Measurements from ENCODE around the gene KDM2A.

Gene KDM2A

DNA sequence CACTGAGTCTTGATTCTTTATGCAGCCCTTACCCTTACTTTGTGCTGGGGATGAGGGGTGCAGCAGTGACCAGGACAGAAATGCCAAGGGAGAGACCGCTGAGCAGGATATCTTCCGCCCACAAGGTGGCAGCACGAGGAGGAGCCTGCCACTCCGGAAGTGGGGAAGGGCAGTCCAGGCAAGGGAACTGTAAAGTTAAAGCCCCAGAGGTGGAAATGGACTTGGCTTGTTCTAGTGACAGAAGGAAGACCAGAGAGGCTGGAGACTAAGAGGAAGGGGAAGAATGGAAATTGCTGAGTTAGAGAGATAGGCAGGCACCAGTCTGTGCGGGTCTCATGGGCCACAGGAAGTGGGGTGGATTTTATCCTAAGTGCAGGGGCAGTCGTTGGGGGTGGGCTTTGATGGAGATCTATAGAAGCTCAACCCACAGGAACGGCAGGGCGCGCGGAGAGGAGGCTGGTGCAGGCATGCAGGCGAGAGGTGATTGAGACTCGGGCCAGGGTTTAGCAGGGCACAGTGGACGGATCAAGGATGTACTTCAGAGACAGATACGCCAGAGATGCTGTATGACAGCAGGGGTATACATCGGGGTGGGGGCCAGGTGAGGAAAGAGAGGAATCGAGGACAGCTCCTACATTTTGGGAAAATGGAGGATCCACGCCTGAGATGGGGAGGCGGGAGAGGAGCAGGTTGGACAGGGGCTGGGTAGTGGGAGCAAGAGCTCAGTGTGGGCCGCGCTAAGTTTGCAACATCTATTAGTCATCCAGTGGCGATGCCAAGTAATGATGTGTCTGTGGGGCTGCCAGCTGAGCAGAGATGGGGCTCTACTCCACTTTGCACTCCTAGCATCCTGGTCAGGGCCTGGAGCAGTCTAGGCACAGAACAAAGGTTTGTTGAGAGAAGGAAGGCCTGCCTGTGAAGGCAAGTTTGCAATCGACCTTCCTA lies 143.9 kb downstream of the KDM2A start:
- DNase-seq, result no peak

DNA sequence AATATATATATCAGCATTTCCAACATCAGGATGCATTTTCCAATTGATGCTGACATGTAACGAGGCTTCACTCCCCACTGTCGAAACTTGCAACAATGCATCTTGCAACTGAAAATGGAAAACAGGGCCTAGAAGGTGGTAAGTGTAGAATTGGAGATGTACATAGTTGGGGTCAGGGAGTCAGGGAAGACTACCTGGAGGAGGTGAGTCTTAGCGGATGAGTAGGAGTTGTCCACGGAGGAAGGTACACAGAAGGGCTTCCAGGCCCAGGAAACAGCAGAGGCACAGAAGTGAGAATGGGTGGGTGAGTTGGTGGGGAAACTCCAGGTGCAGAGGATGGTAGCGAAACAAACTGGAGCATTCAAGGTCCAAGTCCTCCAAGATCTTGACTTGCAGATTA lies 145.2 kb downstream of the KDM2A start:
- no peak for DNase-seq

DNA sequence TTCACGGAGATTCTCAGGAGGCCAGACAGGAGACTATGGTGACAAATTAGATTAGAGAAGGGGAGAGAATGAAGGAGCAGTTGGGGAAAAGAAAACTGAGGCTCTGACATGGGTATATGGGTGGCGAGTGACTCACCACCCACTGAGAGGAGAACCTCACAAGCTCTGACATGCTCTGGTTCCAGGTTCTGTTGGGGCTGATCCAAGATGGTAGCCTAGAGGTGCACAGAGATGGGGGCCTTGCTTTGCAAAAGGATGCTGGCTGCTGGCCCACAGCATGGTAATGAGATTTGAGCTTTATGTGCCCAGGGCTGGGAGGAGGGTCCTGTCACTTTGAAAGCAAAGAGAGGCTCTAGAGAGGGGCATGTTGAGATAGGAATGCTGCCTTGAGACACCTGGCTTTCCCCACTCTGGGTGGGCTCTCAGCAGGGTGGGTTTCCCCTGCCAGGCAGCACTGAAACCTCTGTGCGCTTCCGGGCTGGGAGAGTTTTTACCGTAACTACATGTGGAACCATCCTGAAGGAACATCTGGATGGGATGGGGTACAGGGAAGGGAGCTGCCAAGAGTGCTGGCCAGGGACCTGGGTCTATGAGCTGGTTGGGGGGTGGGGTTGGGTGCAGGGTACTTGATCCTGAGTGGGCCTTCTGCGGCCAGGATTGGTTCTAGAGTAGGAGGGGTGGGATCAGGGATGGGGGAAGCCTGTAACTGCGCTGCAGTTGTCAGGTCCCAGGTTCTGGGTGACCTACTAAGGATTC lies 146.0 kb downstream of the KDM2A start:
- DNase-seq, result no peak

DNA sequence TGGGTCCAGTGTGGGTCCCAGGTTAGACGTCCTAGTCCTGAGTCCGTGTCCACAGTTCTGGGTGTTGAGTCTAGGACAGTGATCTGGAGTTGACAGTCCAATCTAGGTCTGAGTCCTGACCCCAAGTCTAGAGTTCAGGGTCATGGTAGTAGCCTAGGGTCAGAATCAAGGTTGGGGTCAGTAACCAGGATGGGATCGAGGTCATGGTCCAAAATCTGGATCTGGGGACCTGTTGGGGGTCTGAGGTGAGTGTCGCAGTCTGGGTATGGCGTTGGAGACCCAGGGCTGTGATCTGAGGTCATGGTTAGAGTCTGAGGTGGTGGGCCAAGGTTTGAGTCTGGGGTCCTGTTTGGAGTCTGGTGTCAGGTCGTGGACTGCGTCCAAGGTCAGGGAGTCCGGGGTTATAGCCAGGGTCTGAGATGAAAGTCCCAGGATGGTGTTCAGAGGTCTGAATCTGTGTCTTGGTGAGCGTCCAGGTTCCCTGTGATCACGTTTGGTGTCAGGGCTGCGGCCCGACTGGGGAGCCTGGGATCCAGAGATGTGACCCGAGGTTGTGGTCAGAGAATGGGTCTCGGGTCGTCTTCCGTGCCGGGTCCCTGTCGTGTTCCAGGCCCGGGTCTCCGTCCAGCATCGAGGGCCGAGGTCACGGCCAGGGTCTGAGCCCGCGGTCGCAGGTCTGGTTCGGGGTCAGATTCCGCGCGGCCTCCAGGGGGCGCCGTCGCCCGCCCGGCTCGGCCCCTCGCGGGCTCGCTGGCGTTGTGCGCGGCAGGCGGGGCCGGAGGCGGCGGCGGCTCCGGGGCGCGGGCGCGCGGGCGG lies 146.8 kb downstream of the KDM2A start:
- no peak for DNase-seq

DNA sequence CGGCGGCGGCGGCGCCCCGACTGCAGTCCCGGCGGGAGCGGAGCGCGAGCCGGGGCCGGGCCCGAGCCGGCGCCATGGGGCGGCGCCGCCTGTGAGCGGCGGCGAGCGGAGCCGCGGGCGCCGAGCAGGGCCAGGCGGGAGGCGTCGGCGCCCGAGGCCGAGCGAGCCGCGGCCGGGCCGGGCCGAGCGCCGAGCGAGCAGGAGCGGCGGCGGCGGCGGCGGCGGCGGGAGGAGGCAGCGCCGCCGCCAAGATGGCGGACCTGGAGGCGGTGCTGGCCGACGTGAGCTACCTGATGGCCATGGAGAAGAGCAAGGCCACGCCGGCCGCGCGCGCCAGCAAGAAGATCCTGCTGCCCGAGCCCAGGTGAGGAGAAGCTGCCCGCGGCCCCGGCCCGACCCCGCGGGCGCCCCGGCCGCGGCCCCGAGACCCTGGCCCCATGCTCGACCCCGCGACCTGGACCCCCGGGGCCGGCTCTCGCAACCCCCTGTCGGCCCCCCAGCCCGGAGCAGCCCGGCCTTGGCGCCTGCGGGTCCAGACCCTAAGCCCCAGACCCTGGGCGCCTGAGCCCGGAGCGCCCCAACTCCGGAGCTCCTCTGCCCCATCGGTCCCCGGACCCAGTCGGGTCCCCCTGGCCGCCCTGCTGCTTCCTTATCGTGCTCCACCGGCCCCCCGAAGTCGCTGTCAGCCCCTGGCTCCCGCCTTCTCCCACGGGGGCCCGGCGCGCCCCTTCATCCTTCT lies 147.6 kb downstream of the KDM2A start, which contains the start of gene GRK2:
TSS of gene GRK2 (plus strand) at position 25 of the 739 bp plus-strand sequence. CDS start at position 252, 227 bp downstream.
- no peak for DNase-seq

DNA sequence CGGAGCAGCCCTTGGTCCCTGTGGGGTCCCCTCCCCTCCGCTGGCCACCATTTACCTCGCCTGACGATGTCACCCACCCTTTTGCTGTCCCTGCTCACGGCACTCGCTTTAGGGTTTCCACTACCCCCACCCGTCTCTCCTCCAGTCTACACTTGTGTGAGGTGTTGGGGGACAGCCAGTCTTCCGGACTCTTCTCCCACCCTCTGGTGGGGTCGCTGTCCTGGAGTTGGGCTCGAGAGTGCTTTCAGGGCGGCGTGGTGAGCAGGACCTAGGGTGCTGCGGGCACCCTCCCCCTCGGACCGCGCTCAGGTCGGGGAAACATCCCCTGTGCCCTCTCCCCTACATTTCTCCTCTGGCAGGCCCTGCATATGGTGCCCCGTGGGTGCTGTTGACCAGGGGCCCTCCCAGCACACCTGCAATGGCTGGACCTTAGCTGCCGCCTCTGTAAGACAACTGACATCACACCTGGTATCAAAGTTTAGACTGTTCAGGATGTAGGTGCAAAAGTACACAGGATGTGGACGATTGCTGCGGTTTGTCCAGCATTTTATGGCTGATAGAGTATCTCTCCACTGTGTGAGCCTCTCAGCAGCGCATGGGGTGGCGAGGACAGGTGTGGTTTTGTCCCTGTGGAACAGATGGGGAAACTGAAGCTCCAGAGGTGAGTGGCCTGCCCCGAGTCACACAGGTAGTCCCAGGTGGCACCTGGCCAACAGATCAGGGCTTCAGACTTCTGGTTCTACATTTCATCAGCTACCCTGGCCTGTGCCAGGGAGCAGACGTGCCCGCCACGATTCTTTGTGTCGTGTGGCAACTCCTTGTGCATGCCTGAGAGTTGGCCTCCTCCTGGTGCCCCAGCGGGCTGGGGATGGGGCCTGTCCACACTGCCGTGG lies 148.4 kb downstream of the KDM2A start:
- no peak for DNase-seq

DNA sequence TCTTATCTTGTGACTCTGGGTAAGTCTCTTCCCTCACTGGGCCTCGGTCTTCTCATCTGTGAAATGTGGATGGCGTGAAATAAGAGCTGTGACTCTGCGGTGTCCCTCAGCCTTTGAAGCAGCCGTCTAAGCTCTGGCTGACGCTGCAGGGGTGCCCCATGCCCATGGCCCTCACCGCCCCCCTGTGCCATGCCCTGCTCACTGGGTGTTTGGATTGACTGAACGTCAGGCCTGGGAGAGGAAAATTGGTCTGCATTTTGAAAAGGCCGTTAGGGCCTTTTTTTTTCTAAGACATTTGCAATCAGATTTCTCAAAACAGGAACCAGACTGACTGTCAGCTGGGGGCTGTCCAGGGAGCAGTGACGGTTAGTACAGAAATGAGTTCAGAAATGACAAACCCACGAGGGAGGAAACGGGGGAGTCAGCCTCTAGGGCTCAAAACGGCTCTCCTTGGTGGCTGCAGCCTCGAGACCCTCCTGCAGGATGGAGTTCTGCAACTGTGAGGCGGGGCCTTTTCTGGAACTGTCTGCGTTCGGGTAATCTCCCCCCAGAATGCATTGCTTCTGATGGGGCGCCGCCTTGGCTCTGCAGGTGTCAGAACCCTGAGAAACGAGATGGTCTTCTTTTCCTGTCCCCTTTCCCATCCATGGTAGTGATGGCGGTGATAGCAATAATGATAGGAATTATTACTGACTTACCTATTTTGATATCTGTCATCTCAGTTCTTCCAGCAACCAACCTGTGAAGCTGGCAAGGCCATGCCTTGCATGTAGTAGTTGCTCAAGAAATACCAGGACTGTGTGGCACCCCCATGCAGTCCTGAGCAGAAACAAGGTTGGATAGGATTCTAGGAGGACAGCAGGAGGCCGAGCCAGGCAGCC lies 149.3 kb downstream of the KDM2A start:
- no peak for DNase-seq

DNA sequence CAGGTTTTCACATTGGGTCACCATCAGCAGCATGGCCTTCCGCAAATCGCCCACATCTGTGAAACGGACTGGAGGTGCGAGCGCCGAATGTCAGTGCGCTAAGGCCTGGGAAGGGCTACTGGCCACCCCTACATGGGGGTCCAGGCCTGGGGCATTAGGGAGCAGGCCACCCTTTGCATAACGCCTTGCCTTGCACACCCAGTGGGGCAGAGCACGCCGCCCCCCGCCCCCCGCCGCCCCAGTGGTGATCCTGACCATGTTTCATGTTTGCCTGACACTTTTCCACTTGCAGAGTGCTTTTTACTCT lies 149.9 kb downstream of the KDM2A start:
- no peak for DNase-seq

DNA sequence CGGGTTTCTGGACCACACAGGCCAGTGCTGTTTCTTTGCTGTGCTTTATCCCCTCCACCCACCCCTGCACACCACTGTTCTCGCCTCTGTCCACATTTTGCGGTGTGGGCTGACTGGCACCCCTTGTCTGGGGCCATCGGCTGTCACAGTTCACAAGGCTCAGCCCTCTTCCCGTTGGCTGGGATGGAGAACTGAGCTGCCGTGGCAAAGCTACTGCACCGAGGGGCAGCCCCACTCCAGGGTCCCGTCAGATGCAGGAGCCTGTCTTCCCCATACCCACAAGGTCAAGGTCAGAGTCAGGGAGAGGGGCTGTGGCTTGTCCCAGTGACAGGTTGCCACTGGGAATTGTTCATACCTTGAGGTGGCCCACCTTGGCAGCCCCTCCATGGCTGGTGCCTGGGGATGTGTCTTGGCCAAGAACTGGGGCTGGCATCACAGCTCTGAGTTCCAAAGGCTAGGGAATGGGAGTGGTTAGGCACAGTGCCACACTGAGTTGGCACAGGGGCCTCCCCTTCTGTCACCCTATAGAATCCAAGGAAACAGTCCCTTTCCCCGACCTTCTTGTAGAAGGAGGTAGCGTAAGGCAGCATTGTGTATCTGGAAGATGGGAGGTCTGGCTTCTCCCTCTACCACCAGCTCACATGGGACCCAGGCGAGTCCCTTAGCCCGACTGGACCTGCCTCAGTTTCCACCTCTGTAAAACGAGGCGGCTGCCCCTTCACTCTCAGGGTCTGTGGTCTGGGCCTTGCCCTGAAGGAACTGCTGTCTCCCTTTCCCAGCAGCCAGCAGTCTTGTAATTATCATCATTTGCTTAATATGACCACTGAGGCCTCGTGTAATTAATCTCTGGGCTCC lies 150.6 kb downstream of the KDM2A start:
- no peak for DNase-seq

DNA sequence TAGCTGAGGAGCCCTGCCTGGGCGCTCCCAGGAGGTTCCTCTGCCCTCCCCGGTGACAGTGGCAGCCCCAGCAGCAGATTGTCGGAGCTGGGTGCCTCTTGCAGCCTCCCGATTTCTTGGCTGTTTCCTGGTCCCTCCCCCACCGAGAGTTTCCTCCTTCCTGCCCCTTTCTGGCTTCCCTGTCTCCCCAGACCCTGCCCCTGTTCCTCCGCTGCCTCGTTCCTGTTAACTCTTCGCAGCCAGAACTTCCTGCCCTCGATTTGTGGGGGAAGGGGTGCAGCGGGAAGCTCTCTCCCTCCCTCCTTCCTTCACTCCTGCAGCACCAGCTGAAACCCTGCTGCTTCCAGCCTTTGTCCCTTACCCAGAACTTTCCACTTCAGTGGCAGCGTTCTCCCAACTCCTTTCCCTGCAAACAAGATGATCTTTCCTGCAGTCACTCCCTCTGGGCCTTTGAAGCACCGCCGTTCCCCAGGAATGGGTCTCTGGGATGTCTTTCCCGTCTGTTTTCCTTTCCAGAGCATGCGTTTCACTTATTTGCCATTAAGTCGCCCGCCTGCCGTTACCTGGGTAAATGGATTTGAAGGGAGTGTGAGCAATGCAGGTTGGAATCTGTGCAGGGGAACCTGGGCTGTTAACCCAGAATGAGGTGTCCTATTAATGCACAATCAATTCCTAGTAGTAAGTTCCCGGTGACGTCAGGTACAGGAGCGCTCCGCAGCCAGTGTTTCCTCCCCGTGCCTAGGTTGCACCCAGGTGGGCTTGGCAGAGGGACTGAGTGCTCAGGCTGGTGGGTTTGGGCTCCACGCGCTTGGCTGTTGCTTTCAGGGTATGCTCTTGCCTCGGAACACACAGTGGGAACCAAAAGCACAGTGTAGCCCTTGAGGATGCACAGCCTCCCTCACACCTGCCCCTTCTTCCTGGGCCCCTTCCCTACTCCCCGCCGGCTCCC lies 151.5 kb downstream of the KDM2A start:
- DNase-seq, result no peak

DNA sequence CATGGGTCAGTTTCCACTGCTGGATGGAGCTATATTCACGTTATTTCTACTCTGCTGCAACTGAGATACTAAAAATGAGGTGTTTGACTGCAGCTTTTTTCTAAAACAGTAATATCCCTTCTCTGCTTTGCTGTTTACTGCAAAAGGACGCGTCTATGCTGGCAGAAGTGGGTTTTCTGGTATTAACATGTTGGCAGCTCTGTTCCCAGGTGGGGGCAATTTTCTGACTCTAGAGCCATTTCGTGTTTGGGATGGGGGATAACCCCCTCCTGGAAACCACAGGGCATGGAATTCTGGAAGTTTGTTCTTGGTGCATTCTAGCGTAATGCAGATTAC lies 152.1 kb downstream of the KDM2A start:
- no peak for DNase-seq

DNA sequence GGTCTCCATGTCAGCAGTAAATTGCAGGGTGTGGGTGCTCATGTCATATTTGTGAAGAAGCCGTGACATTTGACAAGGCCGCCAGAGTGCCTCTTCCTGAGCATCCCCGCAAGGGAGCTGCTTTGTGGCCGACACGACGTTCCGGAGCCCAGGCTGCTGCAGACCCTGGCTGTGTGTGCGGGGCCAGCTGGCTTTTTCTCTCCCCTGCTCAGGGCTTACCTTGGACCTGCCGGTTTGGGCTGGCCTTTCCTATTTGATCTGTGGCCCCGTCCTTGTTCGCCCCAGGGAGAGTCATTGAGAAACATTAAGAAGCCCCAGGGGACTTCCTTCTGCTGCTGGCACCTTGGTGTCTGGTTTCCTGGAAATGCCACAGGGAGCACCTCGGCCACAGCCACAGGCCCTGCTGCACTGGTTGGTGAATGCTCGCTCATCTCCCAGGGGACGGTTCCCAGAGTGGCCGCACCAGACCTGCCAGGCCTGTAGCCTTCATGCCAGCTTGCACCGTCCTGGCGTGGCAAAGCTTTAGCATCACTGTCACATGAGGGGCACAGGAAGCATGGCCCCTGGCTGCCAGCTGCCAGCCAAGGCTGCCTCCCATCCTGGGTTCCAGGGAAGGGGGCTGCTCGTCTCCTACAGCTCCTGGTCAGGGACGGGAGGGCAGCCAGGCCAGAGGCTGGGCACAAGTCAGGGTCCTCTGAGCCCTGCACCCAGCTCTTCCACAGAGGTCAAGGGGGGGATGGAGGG lies 152.7 kb downstream of the KDM2A start:
- no peak for DNase-seq

DNA sequence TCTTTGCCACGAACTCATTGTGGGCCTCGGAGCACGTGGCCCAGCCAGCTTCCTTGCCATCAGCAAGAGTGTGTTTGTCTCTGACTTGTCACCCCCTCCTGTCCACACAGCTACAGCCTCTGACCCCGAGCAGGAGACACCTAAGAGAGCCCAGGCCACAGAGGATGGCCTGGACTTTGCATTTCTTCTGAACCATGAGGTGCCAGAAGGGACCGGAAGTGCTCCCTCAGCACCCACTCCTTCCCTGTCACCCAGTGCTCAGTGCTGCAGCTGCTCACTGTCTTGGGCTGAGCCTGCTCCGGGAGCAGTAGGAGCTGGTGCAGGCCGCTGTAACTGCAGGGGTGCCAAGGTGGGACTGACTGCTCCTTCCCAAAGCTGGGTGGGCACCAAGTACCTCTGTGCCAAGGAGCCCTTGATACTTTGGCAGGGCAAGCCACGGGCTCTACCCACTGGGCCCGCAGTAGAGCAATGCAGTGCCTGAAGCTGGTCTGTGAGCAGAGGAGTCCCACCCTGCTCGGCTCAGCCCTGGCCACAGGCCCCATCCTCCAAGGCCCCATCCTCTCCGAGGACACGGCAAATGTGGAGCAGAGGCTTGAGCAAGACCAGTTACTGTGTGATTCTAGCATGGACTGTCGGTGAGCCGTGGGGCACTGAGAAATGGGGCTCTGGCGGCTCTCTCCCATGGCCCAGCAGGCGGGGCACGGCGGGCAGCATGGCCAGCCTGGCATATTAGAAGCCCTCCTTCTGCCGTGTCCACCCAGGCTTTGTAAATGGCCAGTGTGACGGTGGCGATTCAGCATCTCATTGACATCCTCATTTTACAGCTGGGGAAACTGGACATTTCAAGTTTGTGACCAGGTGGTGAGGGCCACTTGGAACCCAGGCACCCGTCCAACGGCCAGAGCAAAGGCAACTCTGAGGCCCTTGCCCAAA lies 153.5 kb downstream of the KDM2A start:
- DNase-seq, result no peak

DNA sequence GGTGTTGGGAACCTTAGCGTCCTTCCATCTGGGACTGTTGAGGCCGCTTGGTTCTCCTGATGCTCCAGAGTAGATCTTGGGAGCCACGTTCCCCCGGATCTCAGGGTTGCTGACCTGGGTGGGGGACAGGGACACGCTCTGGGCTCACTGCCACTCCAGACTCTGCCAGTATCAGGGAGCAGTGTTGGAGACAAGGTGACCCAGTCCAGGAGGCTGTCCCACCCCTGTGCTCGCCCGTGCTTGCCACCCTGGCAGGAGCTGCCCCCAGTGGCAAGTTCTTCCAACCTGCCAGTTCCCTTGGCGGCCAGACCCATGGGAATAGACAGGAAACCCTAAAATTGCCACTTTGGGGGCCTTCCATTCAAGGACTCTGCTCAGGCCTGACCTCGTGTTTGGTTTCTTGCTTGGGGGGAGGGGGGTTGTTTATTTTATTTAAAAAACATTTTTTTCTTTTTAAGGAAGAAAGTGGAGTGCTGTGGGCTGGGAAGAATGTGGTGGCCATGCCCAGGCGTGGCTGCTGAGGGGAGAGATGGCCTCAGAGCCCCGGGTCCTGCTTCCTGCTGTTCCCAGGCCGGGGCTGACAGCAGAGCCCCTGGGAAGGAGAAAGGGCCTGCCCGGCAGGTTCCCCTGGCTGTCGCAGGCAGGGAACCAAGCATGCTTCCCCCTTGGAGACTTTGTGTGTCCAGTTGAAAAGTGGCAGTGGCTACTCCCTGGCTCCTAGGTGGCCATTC lies 154.4 kb downstream of the KDM2A start:
- no peak for DNase-seq

DNA sequence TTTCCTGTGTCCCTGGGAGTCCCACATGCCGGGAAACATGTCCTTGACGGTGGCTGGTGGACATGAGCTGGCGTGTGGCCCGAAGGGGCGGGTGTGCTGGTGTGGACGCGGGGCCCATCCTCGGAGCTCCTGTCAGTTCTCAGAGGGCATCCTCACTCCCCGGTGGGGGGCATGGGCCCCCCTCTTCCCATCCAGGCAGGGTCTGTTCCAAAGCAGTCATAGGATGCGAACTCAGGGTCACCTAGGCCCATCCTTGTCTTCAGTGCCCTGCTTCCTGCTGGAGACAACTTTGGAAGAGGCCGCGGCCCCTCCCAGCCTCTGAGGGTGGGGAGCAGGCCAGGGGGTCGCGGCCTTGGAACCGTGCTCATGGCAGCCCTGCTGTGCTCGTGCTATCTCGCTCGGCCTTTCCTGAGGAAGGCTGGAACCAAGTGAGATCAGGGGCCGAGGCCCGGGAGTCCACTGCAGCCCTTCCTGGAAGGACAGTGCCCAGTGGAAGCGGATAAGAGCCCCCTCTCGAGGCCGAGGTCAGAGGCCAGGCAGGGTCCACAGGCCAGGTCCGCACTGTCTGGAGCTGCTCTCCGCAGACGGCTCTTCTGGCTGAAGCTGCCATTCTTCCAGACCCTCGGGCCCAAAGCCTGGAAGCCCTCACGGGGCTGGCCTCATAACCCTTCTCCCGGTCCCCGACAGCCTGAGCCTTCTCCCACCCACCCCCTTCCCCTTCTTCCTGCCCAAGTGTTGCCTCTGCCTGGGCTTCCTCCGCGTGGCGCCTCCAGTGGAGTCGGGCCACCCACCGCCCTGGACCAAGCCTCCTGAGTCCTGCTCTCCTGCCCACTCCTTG lies 155.9 kb downstream of the KDM2A start:
- no peak for DNase-seq

Data from NCI-H1436 treated with DMSO at 0.1 percent for 48 hours (cell line).